ENCODE data around the gene RGS3.
"Not testable (repeated sequence)": the region's sequence is repeated elsewhere in the genome, so short reads cannot be mapped to it uniquely, and the experiment has no call there.

The RGS3 gene

DNA sequence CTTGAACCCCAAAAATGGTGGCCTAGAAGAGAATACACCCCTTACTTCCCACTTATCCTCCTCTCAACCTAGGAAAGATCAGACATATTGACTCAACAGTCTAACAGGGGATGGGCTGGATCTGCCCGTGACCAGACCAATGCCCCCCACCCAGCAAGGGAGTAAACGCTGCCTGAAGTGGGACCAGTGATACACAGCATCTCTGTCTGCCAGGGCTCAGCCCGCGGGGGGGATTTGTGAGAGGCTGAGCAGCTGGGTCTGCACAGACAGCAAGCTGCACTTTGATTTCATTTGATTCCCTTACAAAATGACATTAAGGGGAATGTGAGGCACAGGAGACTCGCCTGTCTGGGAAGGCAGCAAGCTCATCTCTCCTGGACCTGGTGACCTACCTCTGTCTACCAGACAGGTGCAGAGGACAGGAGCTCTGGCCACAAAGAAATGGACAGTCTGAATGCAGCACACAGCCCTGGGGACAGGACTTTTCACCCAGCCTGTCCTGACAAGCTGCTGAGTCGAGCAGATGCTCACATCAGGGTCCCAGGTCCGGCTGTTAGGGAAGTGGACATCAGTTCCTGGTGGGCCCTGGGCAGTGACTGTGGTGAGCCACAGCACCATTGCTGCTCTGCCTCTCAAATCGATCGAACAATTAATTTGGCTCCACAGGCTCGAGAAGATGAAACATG is 79.9 kb downstream of the RGS3 start:
- DNase-seq (ENCODE audit: low read depth, low spot score): no peak
- no CpG with 5 or more reads among the region's 10 CpGs for WGBS (ENCODE audit: insufficient coverage, insufficient read length)
- Histone ChIP-seq H3K9me3 (ENCODE audit: control insufficient read depth, insufficient read depth, low read length) (no peaks in the 10 kb centered on the region), H3K27ac (ENCODE audit: low read length) (no peak overlapping the region), H3K27me3 (ENCODE audit: control insufficient read depth, insufficient read depth, low read length) (no peaks in the 10 kb centered on the region), H3K36me3 (ENCODE audit: control insufficient read depth, insufficient read depth, low read length) (no peaks in the 10 kb centered on the region), H3K4me1 (ENCODE audit: control insufficient read depth, insufficient read depth, low read length) (no peaks in the 10 kb centered on the region), H3K4me3 (ENCODE audit: low read length) (no peak overlapping the region)

DNA sequence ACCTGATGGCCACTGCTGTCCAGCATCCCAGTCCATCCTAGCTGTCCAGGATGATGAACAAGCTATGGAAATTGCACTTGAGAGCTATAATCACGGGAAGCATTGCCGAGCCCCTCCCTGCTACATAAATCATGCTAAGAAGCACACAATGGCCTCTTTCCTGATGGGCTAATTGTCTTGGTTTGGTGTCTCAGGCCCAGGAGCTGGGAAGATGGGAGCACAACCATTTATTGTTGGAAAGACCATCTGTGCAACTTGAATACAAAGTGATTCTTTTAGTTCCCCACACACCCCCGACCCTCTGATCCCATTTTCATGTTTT is 80.4 kb downstream of the RGS3 start:
- H3K36me3 ChIP-seq (ENCODE audit: control insufficient read depth, insufficient read depth, low read length): no peaks in the 10 kb centered on the region
- no peaks in the 10 kb centered on the region for H3K9me3 ChIP-seq (ENCODE audit: control insufficient read depth, insufficient read depth, low read length)
- no peaks in the 10 kb centered on the region for H3K27me3 ChIP-seq (ENCODE audit: control insufficient read depth, insufficient read depth, low read length)
- no CpG with 5 or more reads among the region's 3 CpGs for WGBS (ENCODE audit: insufficient coverage, insufficient read length)
- no peak overlapping the region for H3K4me3 ChIP-seq (ENCODE audit: low read length)
- DNase-seq (ENCODE audit: low read depth, low spot score): no peak
- peaks cover 3% of the 10 kb centered on the region for H3K4me1 ChIP-seq (ENCODE audit: control insufficient read depth, insufficient read depth, low read length)
- H3K27ac ChIP-seq (ENCODE audit: low read length): no peak overlapping the region

DNA sequence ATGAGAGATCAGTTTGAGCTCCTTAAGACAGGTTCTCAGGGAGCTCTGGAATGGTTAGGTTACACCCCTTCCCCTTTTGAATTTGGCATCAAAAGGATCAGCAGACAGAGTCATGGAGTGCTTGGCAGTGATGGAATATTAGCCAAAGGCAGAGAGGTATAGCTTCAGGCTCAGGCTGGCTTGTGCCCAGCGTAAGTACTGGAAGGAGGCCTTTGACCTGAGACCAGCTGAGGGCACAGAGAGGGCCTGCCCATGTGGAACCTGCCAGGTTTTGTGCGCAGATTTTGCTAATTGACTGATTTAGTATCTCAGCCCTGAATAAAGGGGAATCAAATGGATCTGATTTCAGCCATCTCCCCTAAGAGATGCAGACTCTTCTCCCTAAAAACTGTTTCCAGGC is 81.5 kb downstream of the RGS3 start:
- Histone ChIP-seq H3K36me3 (ENCODE audit: control insufficient read depth, insufficient read depth, low read length) (no peaks in the 10 kb centered on the region), H3K27ac (ENCODE audit: low read length) (no peak overlapping the region), H3K4me1 (ENCODE audit: control insufficient read depth, insufficient read depth, low read length) (peaks cover 3% of the 10 kb centered on the region), H3K9me3 (ENCODE audit: control insufficient read depth, insufficient read depth, low read length) (no peaks in the 10 kb centered on the region), H3K27me3 (ENCODE audit: control insufficient read depth, insufficient read depth, low read length) (no peaks in the 10 kb centered on the region), H3K4me3 (ENCODE audit: low read length) (no peak overlapping the region)
- no CpG with 5 or more reads among the region's 2 CpGs for WGBS (ENCODE audit: insufficient coverage, insufficient read length)
- DNase-seq (ENCODE audit: low read depth, low spot score): no peak

DNA sequence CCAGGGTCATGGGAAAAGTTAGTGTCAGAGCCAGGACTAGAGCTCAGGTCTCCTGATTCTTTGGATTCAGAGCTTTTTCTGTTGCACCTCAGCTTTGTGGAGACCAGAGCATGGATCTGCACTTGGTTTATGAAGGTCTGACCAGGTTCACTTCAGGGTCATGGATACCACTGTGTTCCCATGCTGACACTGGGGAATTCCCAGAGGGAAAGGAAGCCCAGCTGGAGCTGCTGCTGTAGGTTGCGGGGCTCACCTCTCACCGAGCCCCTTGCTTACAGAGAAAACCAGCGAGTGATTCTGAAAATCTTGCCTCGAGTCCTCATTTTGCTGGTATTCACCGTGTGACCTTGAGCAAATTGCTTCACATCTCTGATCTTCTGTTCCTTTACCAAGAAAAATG is 83.0 kb downstream of the RGS3 start:
- H3K27me3 ChIP-seq (ENCODE audit: control insufficient read depth, insufficient read depth, low read length): no peaks in the 10 kb centered on the region
- no peaks in the 10 kb centered on the region for H3K36me3 ChIP-seq (ENCODE audit: control insufficient read depth, insufficient read depth, low read length)
- peaks cover 3% of the 10 kb centered on the region for H3K4me1 ChIP-seq (ENCODE audit: control insufficient read depth, insufficient read depth, low read length)
- H3K4me3 ChIP-seq (ENCODE audit: low read length): no peak overlapping the region
- no CpG with 5 or more reads among the region's 5 CpGs for WGBS (ENCODE audit: insufficient coverage, insufficient read length)
- DNase-seq (ENCODE audit: low read depth, low spot score): no peak
- no peak overlapping the region for H3K27ac ChIP-seq (ENCODE audit: low read length)
- no peaks in the 10 kb centered on the region for H3K9me3 ChIP-seq (ENCODE audit: control insufficient read depth, insufficient read depth, low read length)

DNA sequence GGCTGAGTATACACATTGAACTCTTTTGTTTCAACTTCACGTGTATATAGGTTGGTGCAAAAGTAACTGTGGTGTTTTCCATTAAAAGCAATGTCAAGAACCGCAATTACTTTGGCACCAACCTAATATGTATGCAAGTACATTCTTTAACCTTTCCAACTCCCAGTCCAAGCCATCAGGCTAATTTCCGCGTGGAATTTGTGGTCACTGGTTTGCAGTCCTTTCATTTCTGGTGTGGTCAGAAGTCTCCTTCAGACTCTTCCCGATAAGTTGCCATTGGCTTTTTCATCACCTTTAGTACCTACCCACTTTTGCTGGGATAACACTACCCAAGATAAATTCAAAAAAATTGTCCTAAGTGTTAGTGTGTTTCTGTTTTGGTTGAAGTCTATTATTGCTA is 84.0 kb downstream of the RGS3 start:
- no peak overlapping the region for H3K27ac ChIP-seq (ENCODE audit: low read length)
- peaks cover 3% of the 10 kb centered on the region for H3K4me1 ChIP-seq (ENCODE audit: control insufficient read depth, insufficient read depth, low read length)
- no peaks in the 10 kb centered on the region for H3K36me3 ChIP-seq (ENCODE audit: control insufficient read depth, insufficient read depth, low read length)
- no peaks in the 10 kb centered on the region for H3K27me3 ChIP-seq (ENCODE audit: control insufficient read depth, insufficient read depth, low read length)
- H3K9me3 ChIP-seq (ENCODE audit: control insufficient read depth, insufficient read depth, low read length): no peaks in the 10 kb centered on the region
- no peak overlapping the region for H3K4me3 ChIP-seq (ENCODE audit: low read length)
- no CpG with 5 or more reads among the region's 5 CpGs for WGBS (ENCODE audit: insufficient coverage, insufficient read length)
- DNase-seq (ENCODE audit: low read depth, low spot score): no peak

DNA sequence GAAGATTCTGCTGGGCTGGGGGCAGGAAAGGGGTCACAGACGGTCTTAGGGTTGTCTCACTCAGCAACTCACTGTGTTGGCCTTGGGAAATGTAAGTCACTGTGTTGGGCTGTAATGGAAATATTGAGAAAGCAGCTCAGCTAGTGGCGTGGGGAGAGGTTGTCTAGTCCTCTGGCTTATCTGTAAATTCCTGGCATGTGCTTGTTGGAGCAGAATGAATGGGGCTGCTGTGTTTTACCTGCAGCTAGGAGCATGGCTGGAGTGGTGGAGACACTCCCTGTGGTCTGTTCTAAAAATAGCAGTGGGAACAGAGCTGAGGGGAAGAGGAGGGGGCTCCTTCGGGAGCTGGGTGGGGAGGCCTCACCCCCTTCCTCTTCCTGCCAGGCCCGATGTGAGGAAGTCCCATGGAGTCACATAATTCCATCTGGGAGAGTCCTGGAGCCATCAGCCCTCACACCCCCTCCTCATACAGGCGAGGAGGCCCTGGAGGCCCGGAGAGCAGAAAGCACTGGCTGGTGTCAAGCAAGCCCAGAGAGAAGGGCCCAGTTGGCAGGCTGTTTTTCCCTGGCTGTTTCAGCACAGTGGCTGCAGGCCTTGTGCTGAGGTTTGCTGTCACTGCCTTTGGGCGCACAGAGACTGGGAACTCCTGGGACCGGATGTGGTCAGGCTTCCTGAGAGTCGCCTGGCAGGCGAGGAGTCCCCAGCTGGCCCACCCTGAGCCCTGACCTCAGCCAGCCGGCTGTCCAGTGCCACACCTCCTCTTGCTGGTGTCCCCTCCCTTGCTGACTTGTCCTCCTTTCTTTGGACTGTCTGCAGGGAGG is 84.9 kb downstream of the RGS3 start:
- H3K36me3 ChIP-seq (ENCODE audit: control insufficient read depth, insufficient read depth, low read length): no peaks in the 10 kb centered on the region
- H3K9me3 ChIP-seq (ENCODE audit: control insufficient read depth, insufficient read depth, low read length): no peaks in the 10 kb centered on the region
- no peak overlapping the region for H3K4me3 ChIP-seq (ENCODE audit: low read length)
- H3K4me1 ChIP-seq (ENCODE audit: control insufficient read depth, insufficient read depth, low read length): peaks cover 3% of the 10 kb centered on the region
- no peak overlapping the region for H3K27ac ChIP-seq (ENCODE audit: low read length)
- no CpG with 5 or more reads among the region's 11 CpGs for WGBS (ENCODE audit: insufficient coverage, insufficient read length)
- no peak for DNase-seq (ENCODE audit: low read depth, low spot score)
- no peaks in the 10 kb centered on the region for H3K27me3 ChIP-seq (ENCODE audit: control insufficient read depth, insufficient read depth, low read length)

DNA sequence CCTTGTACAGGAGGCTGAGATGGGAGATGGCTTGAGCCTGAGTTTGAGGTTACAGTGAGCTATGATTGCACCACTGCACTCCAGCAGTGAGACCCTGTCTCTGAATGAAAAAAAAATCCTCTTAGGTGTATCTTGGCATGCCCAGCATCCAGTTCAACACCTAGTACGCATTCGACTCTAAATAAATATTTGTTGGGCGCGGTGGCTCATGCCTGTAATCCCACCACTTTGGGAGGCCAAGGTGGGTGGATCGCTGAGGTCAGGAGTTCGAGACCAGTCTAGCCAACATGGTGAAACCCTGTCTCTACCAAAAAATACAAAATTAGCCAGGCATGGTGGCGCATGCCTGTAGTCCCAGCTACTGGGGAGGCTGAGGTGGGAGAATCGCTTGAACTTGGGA is 86.4 kb downstream of the RGS3 start:
- not testable (repeated sequence) for H3K9me3 ChIP-seq (ENCODE audit: control insufficient read depth, insufficient read depth, low read length); DNase-seq (ENCODE audit: low read depth, low spot score); H3K4me3 ChIP-seq (ENCODE audit: low read length); H3K27me3 ChIP-seq (ENCODE audit: control insufficient read depth, insufficient read depth, low read length); H3K4me1 ChIP-seq (ENCODE audit: control insufficient read depth, insufficient read depth, low read length); H3K27ac ChIP-seq (ENCODE audit: low read length); H3K36me3 ChIP-seq (ENCODE audit: control insufficient read depth, insufficient read depth, low read length)
- no CpG with 5 or more reads among the region's 8 CpGs for WGBS (ENCODE audit: insufficient coverage, insufficient read length)

DNA sequence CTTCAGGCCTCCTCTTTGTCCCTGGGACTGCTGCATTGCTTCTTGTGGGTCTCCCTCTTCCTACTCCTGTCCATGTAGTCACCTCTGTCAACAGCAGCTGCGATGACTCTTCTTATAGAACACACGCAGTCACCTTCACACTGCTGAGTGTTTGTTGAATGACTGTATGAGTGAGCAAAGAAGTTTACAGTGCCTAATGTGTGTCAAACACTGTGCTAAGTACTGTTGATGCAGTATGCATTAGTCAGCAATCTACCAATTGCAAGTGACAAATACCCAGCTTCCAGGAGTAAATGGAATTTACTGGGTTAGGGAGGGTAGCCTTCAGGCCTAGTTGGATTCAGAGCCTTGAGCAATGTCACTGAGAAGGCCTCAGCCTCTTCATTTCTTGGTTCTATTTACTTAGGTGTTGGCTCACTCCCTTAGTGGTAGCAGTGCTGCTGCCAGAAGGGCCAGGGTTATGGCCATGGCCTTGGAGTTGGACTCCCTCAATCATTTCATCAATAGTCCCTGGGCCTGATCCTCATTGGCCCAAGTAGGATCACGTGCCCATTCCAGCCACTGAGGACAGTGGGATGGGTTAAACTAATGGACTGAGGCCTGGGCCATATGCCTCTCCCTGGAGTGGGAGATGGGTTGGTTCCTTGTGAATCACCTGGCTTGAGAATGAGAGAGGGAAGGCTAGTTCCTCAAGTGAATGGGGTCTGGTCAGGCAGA is 93.5 kb downstream of the RGS3 start:
- Histone ChIP-seq H3K36me3 (ENCODE audit: control insufficient read depth, insufficient read depth, low read length) (no peaks in the 10 kb centered on the region), H3K9me3 (ENCODE audit: control insufficient read depth, insufficient read depth, low read length) (no peaks in the 10 kb centered on the region), H3K27me3 (ENCODE audit: control insufficient read depth, insufficient read depth, low read length) (no peaks in the 10 kb centered on the region), H3K27ac (ENCODE audit: low read length) (no peak overlapping the region), H3K4me3 (ENCODE audit: low read length) (no peak overlapping the region), H3K4me1 (ENCODE audit: control insufficient read depth, insufficient read depth, low read length) (no peaks in the 10 kb centered on the region)
- WGBS (ENCODE audit: insufficient coverage, insufficient read length): no CpG with 5 or more reads among the region's 3 CpGs
- no peak for DNase-seq (ENCODE audit: low read depth, low spot score)

DNA sequence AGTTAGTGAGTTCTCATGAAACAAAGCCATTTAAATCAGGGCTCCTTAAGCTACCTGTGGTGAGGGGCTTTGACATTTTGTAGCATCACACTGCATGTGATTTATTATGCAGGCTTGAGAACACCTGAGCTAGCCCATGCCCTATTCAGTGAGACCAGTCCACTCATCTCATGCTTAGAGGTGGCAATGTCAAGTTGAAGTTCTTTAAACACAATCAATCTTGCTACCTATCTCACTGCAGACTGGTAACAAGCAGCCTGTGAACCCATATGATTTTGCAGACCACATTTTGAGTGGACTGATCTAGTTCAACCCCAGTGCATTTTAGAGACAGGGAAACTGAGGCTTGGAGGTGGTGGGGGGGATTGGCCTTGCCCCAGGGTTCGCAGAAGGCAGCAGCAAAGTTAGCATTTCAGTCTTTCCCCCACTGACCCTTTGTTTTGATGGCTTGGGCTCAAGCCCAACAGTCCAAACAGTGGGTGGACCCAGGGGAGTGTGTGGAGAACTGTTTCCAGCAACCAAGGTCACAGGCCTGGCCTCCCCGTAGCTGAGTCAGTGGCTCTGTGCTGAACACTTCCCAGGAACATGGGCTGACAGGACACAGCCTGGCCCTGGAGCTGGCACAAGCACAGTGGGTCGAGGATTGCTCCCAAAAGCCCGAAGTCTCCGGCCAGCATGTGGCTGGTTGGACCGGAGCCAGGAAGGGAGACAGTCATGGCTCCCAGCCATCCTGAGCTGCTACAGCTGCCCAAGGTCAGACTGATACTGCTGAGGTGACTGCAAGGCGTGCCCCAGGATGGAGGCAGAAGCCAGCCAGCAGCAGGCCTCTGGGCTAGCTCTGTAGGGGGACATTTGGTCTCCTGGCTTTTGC is 95.3 kb downstream of the RGS3 start:
- Histone ChIP-seq H3K36me3 (ENCODE audit: control insufficient read depth, insufficient read depth, low read length) (no peaks in the 10 kb centered on the region), H3K27me3 (ENCODE audit: control insufficient read depth, insufficient read depth, low read length) (no peaks in the 10 kb centered on the region; the same call in 1 of the 2 replicates), H3K27ac (ENCODE audit: low read length) (no peak overlapping the region), H3K9me3 (ENCODE audit: control insufficient read depth, insufficient read depth, low read length) (no peaks in the 10 kb centered on the region), H3K4me3 (ENCODE audit: low read length) (no peak overlapping the region), H3K4me1 (ENCODE audit: control insufficient read depth, insufficient read depth, low read length) (no peaks in the 10 kb centered on the region)
- no CpG with 5 or more reads among the region's 7 CpGs for WGBS (ENCODE audit: insufficient coverage, insufficient read length)
- DNase-seq (ENCODE audit: low read depth, low spot score): no peak

Measured in iPS DF 6.9 (cell line).